Ishikawa (cell line): ENCODE data around the gene RBPJ.

ENCODE experiments used
- CEBPB ChIP-seq: IDR thresholded peaks from 2 replicates; pipeline ENCODE4 v1.6.1; 2012
- CREB1 ChIP-seq: IDR thresholded peaks from 2 replicates; pipeline ENCODE4 v1.6.1; 2012; ENCODE audit warnings: low read depth
- EGR1 ChIP-seq: IDR thresholded peaks from 2 replicates; pipeline ENCODE4 v1.6.1; 2012
- EP300 ChIP-seq: IDR thresholded peaks from 2 replicates; pipeline ENCODE4 v1.6.1; 2012; ENCODE audit warnings: borderline replicate concordance
- FOXM1 ChIP-seq: IDR thresholded peaks from 2 replicates; pipeline ENCODE4 v1.6.1; 2012; ENCODE audit warnings: low read depth, borderline replicate concordance
- NFIC ChIP-seq: IDR thresholded peaks from 2 replicates; pipeline ENCODE4 v1.6.1; 2012
- RAD21 ChIP-seq: IDR thresholded peaks from 2 replicates; pipeline ENCODE4 v1.6.1; 2012; ENCODE audit warnings: low read depth
- TAF1 ChIP-seq: IDR thresholded peaks from 2 replicates; pipeline ENCODE4 v1.6.1; 2012; ENCODE audit warnings: low read depth, mild to moderate bottlenecking
- TCF12 ChIP-seq: IDR thresholded peaks from 2 replicates; pipeline ENCODE4 v1.6.1; 2012; ENCODE audit warnings: low read depth
- TEAD4 ChIP-seq: IDR thresholded peaks from 2 replicates; pipeline ENCODE4 v1.6.1; 2012
- YY1 ChIP-seq: IDR thresholded peaks from 2 replicates; pipeline ENCODE4 v1.6.1; 2012; ENCODE audit warnings: low read depth
- ZBTB7A ChIP-seq: IDR thresholded peaks from 2 replicates; pipeline ENCODE4 v1.6.1; 2012; ENCODE audit warnings: low read depth
- TF ChIP-seq, protein P1 (sequence below): IDR thresholded peaks from 2 replicates; pipeline ENCODE4 v1.6.1; 2012
- TF ChIP-seq, protein P2 (sequence below): IDR thresholded peaks from 2 replicates; pipeline ENCODE4 v1.6.1; 2012; ENCODE audit warnings: low read depth, mild to moderate bottlenecking
- TF ChIP-seq, protein P3 (sequence below): IDR thresholded peaks from 2 replicates; pipeline ENCODE4 v1.6.1; 2012

Gene RBPJ

DNA sequence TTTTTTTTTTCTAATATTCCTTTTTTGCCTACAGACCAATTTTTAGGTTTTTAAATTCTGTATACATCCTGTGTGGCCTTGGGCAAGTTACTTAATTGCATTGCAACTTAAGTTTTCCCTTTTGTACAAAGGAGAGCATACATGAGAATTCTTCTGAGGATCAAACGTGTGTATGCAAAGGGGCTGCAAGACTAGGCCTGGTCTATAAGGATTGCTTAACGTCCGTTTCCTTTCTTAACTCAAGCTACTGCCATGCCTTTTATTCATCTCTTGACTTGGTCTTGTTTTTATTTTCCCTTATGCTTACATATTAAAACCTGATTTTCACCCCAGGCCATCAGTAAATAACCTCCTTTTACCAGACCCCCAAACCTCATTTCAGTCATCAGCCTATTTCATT, 13.6 kb downstream of the RBPJ start:
- TF ChIP-seq CEBPB = no peak
- TF ChIP-seq EGR1 = no peak
- TF ChIP-seq, protein P1, sequence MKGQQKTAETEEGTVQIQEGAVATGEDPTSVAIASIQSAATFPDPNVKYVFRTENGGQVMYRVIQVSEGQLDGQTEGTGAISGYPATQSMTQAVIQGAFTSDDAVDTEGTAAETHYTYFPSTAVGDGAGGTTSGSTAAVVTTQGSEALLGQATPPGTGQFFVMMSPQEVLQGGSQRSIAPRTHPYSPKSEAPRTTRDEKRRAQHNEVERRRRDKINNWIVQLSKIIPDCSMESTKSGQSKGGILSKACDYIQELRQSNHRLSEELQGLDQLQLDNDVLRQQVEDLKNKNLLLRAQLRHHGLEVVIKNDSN = no peak
- no peak for TF ChIP-seq NFIC
- no peak for TF ChIP-seq EP300
- no peak for TF ChIP-seq FOXM1
- no peak for TF ChIP-seq TAF1
- TF ChIP-seq TEAD4 = no peak
- no peak for TF ChIP-seq ZBTB7A
- no peak for TF ChIP-seq YY1
- TF ChIP-seq, protein P2, sequence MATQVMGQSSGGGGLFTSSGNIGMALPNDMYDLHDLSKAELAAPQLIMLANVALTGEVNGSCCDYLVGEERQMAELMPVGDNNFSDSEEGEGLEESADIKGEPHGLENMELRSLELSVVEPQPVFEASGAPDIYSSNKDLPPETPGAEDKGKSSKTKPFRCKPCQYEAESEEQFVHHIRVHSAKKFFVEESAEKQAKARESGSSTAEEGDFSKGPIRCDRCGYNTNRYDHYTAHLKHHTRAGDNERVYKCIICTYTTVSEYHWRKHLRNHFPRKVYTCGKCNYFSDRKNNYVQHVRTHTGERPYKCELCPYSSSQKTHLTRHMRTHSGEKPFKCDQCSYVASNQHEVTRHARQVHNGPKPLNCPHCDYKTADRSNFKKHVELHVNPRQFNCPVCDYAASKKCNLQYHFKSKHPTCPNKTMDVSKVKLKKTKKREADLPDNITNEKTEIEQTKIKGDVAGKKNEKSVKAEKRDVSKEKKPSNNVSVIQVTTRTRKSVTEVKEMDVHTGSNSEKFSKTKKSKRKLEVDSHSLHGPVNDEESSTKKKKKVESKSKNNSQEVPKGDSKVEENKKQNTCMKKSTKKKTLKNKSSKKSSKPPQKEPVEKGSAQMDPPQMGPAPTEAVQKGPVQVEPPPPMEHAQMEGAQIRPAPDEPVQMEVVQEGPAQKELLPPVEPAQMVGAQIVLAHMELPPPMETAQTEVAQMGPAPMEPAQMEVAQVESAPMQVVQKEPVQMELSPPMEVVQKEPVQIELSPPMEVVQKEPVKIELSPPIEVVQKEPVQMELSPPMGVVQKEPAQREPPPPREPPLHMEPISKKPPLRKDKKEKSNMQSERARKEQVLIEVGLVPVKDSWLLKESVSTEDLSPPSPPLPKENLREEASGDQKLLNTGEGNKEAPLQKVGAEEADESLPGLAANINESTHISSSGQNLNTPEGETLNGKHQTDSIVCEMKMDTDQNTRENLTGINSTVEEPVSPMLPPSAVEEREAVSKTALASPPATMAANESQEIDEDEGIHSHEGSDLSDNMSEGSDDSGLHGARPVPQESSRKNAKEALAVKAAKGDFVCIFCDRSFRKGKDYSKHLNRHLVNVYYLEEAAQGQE = no peak
- TF ChIP-seq, protein P3, sequence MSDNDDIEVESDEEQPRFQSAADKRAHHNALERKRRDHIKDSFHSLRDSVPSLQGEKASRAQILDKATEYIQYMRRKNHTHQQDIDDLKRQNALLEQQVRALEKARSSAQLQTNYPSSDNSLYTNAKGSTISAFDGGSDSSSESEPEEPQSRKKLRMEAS = no peak
- TF ChIP-seq CREB1 = no peak
- TF ChIP-seq RAD21 = no peak
- no peak for TF ChIP-seq TCF12

DNA sequence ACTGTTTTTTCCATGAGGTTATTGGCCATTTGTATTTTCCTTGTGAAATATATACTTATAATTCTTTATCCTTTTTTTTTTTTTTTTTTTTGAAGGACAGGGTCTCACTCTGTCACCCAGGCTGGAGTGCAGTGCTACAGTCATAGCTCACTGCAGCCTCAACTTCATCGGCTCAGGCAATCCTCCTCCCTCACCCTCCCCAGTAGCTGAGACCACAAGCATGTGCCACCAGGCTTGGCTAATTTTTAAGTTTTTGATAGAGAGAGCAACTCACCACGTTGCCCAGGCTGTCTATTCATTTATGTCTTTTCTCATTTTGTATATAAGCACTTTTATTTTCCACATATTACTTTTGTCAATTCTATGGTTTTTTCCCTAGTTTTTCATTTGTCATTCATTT, 16.8 kb downstream of the RBPJ start:
- TF ChIP-seq TCF12 (no peak), RAD21 (no peak), EGR1 (no peak)

DNA sequence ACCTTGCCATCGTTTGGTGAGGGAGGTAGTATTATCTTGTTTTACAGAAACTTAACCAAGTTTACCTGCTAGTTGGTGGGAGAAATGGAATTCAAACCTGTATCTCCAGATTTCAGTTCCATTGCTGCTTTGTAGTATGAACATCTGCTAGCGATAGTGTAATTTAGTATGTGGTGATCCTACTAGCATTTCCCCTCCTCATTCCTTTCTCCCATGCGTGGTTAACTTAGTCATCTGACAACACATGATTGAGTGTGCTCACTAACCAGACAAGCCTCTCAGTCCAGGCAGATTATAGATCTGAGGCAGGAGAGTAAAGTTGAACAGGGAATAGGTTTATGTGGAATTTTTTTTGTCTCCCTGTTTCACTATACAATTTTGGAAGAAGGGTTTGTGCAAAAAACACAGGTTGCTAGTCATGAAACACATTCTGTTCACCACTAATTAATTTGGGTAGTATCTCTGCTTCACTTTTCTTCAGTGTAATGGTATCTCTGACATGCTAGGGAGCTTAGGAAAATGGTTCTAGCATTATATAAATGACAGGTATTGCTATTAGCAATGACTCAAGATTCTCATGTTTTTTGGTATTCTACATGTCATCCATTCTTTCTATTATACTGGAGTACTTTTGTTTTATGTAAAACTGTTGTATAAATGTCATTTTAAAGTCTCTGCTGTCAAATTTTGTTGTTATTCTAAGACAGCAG, 21.7 kb downstream of the RBPJ start:
- TF ChIP-seq, protein P1 = no peak
- no peak for TF ChIP-seq TEAD4
- TF ChIP-seq CREB1 = no peak
- TF ChIP-seq EP300 = no peak
- TF ChIP-seq YY1 = no peak
- no peak for TF ChIP-seq RAD21
- TF ChIP-seq FOXM1 = no peak
- TF ChIP-seq ZBTB7A = no peak
- TF ChIP-seq, protein P3 = no peak
- TF ChIP-seq NFIC = no peak
- TF ChIP-seq EGR1 = no peak
- no peak for TF ChIP-seq TAF1
- no peak for TF ChIP-seq TCF12
- TF ChIP-seq, protein P2 = no peak
- no peak for TF ChIP-seq CEBPB

DNA sequence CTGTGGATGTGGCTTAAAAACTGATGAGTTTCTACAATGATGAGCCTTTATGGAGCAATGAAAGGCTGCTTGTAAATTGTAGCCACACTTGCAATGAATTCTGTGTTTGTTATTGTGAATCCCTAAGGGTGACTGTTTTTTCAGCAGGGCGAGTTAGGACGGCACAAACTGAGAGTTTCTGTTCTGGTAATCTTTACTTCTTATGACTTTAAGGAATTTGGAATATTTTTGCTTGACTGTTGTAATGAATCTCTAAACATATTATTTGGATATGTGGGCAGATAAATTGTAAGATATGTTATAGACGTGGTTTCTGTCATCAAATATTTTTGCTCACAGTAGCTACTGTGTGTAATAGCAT, 22.2 kb downstream of the RBPJ start:
- TF ChIP-seq NFIC (no peak), RAD21 (no peak), FOXM1 (no peak), CEBPB (no peak), EGR1 (no peak), TEAD4 (no peak), TAF1 (no peak), CREB1 (no peak), EP300 (no peak), ZBTB7A (no peak), TCF12 (no peak), YY1 (no peak)
- TF ChIP-seq, protein P3 = no peak
- TF ChIP-seq, protein P1 = no peak

DNA sequence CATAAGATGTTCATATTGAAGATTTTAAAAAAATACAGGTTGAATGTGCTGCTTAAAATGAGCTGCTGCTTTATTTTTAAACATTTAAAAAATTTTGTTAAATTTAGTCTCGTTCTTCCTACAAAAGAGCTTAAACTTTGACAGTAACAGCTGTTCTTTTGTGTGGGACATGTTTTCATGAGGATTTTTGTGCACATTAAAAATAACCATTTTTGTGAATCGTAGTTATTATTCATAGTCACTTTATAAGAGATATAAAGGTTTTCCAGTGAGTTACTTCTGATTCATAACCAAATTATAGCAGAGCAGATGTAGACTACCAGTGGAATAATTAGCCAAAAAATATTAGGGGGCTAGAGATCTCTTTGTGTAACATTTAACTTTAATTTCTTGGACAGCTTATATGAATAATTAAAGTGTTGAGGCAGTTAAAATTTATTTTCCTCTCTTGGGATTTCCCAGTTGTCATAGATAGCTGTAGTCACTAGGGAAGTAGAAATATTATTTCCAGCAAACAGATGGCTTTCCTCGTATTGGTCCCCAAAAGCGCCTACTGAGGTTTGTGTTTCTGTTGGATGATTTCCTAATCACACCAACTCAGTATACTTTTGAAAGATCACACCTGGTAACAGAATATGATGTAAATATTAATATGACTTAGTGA, 24.2 kb downstream of the RBPJ start:
- TF ChIP-seq TAF1 (no peak), TEAD4 (no peak), CEBPB (no peak), ZBTB7A (no peak), EGR1 (no peak), RAD21 (no peak), EP300 (no peak), TCF12 (no peak), NFIC (no peak)
- TF ChIP-seq, protein P3 = no peak
- TF ChIP-seq, protein P2 = no peak
